ENCODE measurements around the gene CUTA.
A peak's percentile ranks its signal among the peaks of the same experiment; 100 is the strongest.

The CUTA gene

GRCh38 chr6:33373960-33374910 lies 43.7 kb downstream of the CUTA start:
- peaks cover 19% of the 10 kb centered on the region for H3K4me1 ChIP-seq (ENCODE audit: control insufficient read depth, insufficient read depth, low read length)
- no peaks in the 10 kb centered on the region for H3K36me3 ChIP-seq (ENCODE audit: control insufficient read depth in 2 of 2, insufficient read depth in 1 of 2, low read length in 2 of 2)
- no peak overlapping the region for H3K4me3 ChIP-seq (ENCODE audit: low read depth, low read length)
- ChIA-PET CTCF (interaction anchor here (0.8 to 2.4 kb wide), 11 partner anchors 9 to 1403 kb away, joined by 3 to 11 read pairs (median 5); partner anchors contain the start of gene TAPBP), POLR2A (interaction anchor here (0.6 to 1.3 kb wide), 4 partner anchors 10 to 102 kb away, joined by 3 to 6 read pairs (median 4); partner anchors contain the start of genes RPS18 and VPS52)
- no peak overlapping the region for H3K27ac ChIP-seq (ENCODE audit: extremely low read depth, low read depth, low read length)
- no peaks in the 10 kb centered on the region for H3K9me3 ChIP-seq (ENCODE audit: control insufficient read depth, insufficient read depth, low read depth, low read length)
- no peak for TF ChIP-seq ZNF350 (tag by site-specific recombination; IDR thresholded peaks at IDR 0.05)
- TF ChIP-seq ZBTB17 (tag by site-specific recombination; IDR thresholded peaks at IDR 0.05): peak; percentile 91

DNA sequence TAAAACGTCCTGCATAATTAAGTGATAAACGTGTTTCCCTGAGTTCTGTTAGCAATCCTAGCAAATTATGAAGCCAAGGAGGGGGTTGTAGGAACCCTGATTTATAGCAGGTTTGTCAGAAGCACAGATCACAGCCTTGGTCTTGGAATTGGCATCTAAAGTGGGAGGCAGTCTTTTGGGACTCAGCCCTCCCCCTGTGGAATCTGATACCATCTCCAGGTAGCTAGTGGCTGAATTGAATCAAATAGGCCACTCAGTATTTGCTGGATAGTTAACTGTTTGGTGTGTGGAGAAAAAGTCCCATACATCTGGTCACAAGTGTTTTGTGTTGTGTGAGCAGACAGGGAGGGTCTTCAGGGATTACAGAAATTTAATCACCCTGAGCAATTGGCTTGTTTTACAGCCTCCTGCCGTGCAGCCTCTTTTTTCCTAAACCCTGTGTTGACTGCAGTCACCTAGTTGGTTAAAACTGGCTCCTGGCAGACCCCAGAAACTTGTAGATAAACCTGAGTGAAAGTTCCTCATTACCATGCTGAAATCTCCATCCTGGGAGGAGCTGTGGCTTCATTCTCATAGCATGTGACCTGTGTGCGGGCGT lies 45.3 kb downstream of the CUTA start:
- ChIA-PET CTCF (interaction anchor here (0.6 to 1.3 kb wide), 6 partner anchors 12 to 226 kb away, joined by 3 to 8 read pairs (median 4); no protein-coding TSS in a partner anchor), POLR2A (interaction anchor here (0.6 kb wide), 1 partner anchor 48 kb away, joined by 5 read pairs; no protein-coding TSS in a partner anchor)
- Histone ChIP-seq H3K27ac (ENCODE audit: extremely low read depth, low read depth, low read length) (no peak overlapping the region; the same call in 1 of the 2 replicates), H3K36me3 (ENCODE audit: control insufficient read depth in 2 of 2, insufficient read depth in 1 of 2, low read length in 2 of 2) (no peaks in the 10 kb centered on the region), H3K4me3 (ENCODE audit: low read depth, low read length) (no peak overlapping the region), H3K4me1 (ENCODE audit: control insufficient read depth, insufficient read depth, low read length) (peaks cover 19% of the 10 kb centered on the region), H3K9me3 (ENCODE audit: control insufficient read depth, insufficient read depth, low read depth, low read length) (no peaks in the 10 kb centered on the region)
- TF ChIP-seq ZNF10 (tag by site-specific recombination; IDR thresholded peaks at IDR 0.05): no peak
- TF ChIP-seq ZBTB17 (tag by site-specific recombination; IDR thresholded peaks at IDR 0.05): peak; percentile 32; the same call in 1 of the 2 replicates
- no peak for TF ChIP-seq ZFP3 (tag by site-specific recombination; IDR thresholded peaks at IDR 0.05; ENCODE audit: low read depth)
- TF ChIP-seq, protein P1, sequence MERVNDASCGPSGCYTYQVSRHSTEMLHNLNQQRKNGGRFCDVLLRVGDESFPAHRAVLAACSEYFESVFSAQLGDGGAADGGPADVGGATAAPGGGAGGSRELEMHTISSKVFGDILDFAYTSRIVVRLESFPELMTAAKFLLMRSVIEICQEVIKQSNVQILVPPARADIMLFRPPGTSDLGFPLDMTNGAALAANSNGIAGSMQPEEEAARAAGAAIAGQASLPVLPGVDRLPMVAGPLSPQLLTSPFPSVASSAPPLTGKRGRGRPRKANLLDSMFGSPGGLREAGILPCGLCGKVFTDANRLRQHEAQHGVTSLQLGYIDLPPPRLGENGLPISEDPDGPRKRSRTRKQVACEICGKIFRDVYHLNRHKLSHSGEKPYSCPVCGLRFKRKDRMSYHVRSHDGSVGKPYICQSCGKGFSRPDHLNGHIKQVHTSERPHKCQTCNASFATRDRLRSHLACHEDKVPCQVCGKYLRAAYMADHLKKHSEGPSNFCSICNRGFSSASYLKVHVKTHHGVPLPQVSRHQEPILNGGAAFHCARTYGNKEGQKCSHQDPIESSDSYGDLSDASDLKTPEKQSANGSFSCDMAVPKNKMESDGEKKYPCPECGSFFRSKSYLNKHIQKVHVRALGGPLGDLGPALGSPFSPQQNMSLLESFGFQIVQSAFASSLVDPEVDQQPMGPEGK (tag by site-specific recombination; IDR thresholded peaks at IDR 0.05): no peak
- no peak for TF ChIP-seq ZNF664 (tag by site-specific recombination; IDR thresholded peaks at IDR 0.05)
- TF ChIP-seq SP7 (tag by site-specific recombination; IDR thresholded peaks at IDR 0.05): 0 out of 2 replicates have a peak, but pooled peaks have one; percentile 13
- no peak for TF ChIP-seq ZNF600 (tag by site-specific recombination; IDR thresholded peaks at IDR 0.05)
- no peak for TF ChIP-seq ZNF114 (tag by site-specific recombination; IDR thresholded peaks at IDR 0.05)
- TF ChIP-seq, protein P2, sequence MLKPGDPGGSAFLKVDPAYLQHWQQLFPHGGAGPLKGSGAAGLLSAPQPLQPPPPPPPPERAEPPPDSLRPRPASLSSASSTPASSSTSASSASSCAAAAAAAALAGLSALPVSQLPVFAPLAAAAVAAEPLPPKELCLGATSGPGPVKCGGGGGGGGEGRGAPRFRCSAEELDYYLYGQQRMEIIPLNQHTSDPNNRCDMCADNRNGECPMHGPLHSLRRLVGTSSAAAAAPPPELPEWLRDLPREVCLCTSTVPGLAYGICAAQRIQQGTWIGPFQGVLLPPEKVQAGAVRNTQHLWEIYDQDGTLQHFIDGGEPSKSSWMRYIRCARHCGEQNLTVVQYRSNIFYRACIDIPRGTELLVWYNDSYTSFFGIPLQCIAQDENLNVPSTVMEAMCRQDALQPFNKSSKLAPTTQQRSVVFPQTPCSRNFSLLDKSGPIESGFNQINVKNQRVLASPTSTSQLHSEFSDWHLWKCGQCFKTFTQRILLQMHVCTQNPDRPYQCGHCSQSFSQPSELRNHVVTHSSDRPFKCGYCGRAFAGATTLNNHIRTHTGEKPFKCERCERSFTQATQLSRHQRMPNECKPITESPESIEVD (tag by site-specific recombination; IDR thresholded peaks at IDR 0.05): peak; percentile 55
- TF ChIP-seq, protein P3, sequence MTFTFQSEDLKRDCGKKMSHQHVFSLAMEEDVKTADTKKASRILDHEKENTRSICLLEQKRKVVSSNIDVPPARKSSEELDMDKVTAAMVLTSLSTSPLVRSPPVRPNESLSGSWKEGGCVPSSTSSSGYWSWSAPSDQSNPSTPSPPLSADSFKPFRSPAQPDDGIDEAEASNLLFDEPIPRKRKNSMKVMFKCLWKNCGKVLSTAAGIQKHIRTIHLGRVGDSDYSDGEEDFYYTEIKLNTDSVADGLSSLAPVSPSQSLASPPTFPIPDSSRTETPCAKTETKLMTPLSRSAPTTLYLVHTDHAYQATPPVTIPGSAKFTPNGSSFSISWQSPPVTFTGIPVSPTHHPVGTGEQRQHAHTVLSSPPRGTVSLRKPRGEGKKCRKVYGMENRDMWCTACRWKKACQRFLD (tag by site-specific recombination; IDR thresholded peaks at IDR 0.05): no peak
- TF ChIP-seq SCRT2 (tag by site-specific recombination; IDR thresholded peaks at IDR 0.05): no peak
- TF ChIP-seq ZNF280D (tag by site-specific recombination; IDR thresholded peaks at IDR 0.05): no peak
- no peak for TF ChIP-seq ZNF514 (tag by site-specific recombination; IDR thresholded peaks at IDR 0.05)
- no peak for TF ChIP-seq MEIS1 (CRISPR knock-in tag; IDR thresholded peaks at IDR 0.05; ENCODE audit: borderline replicate concordance)
- TF ChIP-seq ZNF639 (tag by site-specific recombination; IDR thresholded peaks at IDR 0.05): no peak
- TF ChIP-seq, protein P4, sequence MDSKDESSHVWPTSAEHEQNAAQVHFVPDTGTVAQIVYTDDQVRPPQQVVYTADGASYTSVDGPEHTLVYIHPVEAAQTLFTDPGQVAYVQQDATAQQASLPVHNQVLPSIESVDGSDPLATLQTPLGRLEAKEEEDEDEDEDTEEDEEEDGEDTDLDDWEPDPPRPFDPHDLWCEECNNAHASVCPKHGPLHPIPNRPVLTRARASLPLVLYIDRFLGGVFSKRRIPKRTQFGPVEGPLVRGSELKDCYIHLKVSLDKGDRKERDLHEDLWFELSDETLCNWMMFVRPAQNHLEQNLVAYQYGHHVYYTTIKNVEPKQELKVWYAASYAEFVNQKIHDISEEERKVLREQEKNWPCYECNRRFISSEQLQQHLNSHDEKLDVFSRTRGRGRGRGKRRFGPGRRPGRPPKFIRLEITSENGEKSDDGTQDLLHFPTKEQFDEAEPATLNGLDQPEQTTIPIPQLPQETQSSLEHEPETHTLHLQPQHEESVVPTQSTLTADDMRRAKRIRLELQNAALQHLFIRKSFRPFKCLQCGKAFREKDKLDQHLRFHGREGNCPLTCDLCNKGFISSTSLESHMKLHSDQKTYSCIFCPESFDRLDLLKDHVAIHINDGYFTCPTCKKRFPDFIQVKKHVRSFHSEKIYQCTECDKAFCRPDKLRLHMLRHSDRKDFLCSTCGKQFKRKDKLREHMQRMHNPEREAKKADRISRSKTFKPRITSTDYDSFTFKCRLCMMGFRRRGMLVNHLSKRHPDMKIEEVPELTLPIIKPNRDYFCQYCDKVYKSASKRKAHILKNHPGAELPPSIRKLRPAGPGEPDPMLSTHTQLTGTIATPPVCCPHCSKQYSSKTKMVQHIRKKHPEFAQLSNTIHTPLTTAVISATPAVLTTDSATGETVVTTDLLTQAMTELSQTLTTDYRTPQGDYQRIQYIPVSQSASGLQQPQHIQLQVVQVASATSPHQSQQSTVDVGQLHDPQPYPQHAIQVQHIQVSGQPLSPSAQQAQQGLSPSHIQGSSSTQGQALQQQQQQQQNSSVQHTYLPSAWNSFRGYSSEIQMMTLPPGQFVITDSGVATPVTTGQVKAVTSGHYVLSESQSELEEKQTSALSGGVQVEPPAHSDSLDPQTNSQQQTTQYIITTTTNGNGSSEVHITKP (tag by site-specific recombination; IDR thresholded peaks at IDR 0.05): no peak
- TF ChIP-seq IKZF3 (tag by site-specific recombination; IDR thresholded peaks at IDR 0.05): no peak

All from HEK293 (cell line).